ENCODE measurements around the gene DSCAM. TPM values are rescaled to one million over a fixed set of nuclear protein-coding genes. Genes with fewer than 3 reads are reported as not detected.

The DSCAM gene
- total RNA-seq, 1 experiment from 2014 or later, result 0.33 TPM

DNA sequence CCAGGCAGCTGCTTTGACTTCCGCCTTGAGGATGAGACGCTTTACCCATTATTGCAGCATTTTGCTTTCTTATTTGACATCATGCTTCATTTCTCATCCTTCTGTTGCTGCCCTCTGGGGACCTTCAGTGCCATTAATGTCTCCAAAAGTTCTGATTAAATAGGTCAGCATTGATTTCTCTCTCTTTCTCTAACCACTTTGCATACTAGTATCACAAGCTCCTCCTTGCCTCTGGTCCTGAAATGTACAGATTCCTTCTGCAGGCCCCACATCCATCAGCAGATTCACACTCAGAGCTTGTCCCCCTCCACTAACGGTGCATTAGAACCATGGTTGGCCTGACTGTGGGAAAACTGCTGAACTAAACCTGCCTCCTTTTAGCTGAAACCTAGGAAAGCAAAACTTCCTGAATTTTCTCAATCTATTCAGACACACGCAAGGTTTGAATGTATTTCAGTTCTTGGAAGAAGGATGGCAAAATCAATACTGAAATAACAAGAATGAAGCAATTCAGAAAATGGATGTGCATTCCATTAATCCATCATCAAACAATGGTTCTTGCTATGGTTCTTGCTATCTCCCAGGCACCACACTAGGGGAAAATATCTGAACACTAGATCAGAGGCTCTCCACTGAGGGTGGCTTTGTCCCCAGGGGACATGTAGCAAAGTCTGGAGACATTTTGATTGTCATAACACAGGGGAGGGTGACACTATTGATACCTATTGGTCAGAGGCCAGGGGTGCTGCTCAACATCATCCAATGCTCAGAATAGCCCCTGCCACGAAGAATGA is 825.2 kb downstream of the DSCAM start:
- H3K4me1 Mint-ChIP-seq (ENCODE audit: insufficient read depth, unreplicated experiment), result no peaks in the 10 kb centered on the region
- ChIA-PET CTCF (no interaction called here), POLR2A (no interaction called here)
- no TSS peak for BruUV-seq (replicated peaks)
- H3K9me3 Mint-ChIP-seq (ENCODE audit: unreplicated experiment), result peaks cover 21% of the 10 kb centered on the region
- no peak overlapping the region for H3K27ac Mint-ChIP-seq (ENCODE audit: low read depth, unreplicated experiment)
- no peaks in the 10 kb centered on the region for H3K36me3 Mint-ChIP-seq (ENCODE audit: insufficient read depth, unreplicated experiment)
- no peak overlapping the region for H3K4me3 Mint-ChIP-seq (ENCODE audit: unreplicated experiment)
- DNase-seq (ENCODE audit: unreplicated experiment), result no peak
- intact Hi-C loops (cut with micrococcal nuclease), result no loop called here
- no peaks in the 10 kb centered on the region for H3K27me3 Mint-ChIP-seq (ENCODE audit: insufficient read depth, unreplicated experiment)
- TF ChIP-seq, protein P1, sequence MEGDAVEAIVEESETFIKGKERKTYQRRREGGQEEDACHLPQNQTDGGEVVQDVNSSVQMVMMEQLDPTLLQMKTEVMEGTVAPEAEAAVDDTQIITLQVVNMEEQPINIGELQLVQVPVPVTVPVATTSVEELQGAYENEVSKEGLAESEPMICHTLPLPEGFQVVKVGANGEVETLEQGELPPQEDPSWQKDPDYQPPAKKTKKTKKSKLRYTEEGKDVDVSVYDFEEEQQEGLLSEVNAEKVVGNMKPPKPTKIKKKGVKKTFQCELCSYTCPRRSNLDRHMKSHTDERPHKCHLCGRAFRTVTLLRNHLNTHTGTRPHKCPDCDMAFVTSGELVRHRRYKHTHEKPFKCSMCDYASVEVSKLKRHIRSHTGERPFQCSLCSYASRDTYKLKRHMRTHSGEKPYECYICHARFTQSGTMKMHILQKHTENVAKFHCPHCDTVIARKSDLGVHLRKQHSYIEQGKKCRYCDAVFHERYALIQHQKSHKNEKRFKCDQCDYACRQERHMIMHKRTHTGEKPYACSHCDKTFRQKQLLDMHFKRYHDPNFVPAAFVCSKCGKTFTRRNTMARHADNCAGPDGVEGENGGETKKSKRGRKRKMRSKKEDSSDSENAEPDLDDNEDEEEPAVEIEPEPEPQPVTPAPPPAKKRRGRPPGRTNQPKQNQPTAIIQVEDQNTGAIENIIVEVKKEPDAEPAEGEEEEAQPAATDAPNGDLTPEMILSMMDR (IDR thresholded peaks at IDR 0.05; ENCODE audit: unreplicated experiment), result no peak

DNA sequence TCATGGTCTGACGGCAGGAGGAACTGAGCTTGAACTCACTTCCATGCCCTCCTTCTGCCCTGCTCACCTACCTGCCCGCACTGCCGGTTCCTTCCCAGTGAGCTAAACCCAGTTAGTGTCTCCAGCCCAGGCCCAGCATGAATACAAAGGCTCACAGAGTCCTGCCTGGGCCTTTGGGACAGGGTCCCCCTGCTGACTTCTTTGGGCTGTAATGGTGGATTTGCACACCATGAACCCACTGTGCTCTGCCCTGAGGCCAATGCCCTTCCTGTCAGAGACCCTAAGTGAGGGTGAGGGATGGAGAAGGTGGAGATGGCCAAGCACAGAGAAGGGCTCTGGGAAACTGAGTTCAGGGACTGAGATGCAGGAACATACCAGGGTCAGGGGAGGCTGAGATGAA is 826.3 kb downstream of the DSCAM start:
- no peaks in the 10 kb centered on the region for H3K27me3 Mint-ChIP-seq (ENCODE audit: insufficient read depth, unreplicated experiment)
- intact Hi-C loops (cut with micrococcal nuclease), result no loop called here
- no peaks in the 10 kb centered on the region for H3K4me1 Mint-ChIP-seq (ENCODE audit: insufficient read depth, unreplicated experiment)
- H3K27ac Mint-ChIP-seq (ENCODE audit: low read depth, unreplicated experiment), result no peak overlapping the region
- no peak overlapping the region for H3K4me3 Mint-ChIP-seq (ENCODE audit: unreplicated experiment)
- TF ChIP-seq, protein P1 (IDR thresholded peaks at IDR 0.05; ENCODE audit: unreplicated experiment), result no peak
- no TSS peak for BruUV-seq (replicated peaks)
- DNase-seq (ENCODE audit: unreplicated experiment), result no peak
- H3K9me3 Mint-ChIP-seq (ENCODE audit: unreplicated experiment), result peaks cover 21% of the 10 kb centered on the region
- no peaks in the 10 kb centered on the region for H3K36me3 Mint-ChIP-seq (ENCODE audit: insufficient read depth, unreplicated experiment)
- POLR2A ChIA-PET, result no interaction called here
- CTCF ChIA-PET, result interaction anchor here (1.1 kb wide), 1 partner anchor 232 kb away, joined by 4 read pairs; no protein-coding TSS in a partner anchor

DNA sequence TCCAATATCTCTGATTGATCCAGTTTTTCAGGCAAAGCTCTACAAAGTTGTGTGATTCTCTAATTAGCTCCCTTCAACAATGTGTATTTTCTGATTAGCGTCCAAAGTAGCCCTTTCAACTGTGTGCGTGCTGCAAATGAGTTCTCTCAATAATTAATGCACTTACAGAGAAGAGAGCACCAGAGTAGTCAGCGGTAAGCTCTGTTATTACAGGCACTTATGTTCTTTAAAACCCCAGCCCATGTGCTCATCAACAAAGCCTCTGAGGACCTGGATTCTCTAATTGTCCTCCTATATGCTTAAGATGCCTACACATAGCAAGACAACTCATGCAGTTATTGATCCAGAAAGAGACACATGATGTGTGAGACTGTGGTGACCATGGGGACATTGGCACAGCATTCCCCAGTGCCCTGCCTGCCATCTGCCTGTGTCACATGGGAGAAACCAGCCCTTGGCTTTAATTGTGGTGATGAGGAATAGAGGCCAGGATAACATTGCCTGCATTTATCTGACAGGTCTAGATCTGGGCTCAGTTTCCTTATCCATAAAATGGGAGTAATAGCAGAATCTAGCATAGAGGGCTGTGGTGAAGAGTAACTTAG is 828.0 kb downstream of the DSCAM start:
- H3K4me3 Mint-ChIP-seq (ENCODE audit: unreplicated experiment), result no peak overlapping the region
- intact Hi-C loops (cut with micrococcal nuclease), result no loop called here
- DNase-seq (ENCODE audit: unreplicated experiment), result no peak
- H3K27ac Mint-ChIP-seq (ENCODE audit: low read depth, unreplicated experiment), result no peak overlapping the region
- no peaks in the 10 kb centered on the region for H3K27me3 Mint-ChIP-seq (ENCODE audit: insufficient read depth, unreplicated experiment)
- peaks cover 31% of the 10 kb centered on the region for H3K9me3 Mint-ChIP-seq (ENCODE audit: unreplicated experiment)
- H3K4me1 Mint-ChIP-seq (ENCODE audit: insufficient read depth, unreplicated experiment), result no peaks in the 10 kb centered on the region
- H3K36me3 Mint-ChIP-seq (ENCODE audit: insufficient read depth, unreplicated experiment), result no peaks in the 10 kb centered on the region
- TF ChIP-seq, protein P1 (IDR thresholded peaks at IDR 0.05; ENCODE audit: unreplicated experiment), result no peak
- POLR2A ChIA-PET, result no interaction called here
- CTCF ChIA-PET, result interaction anchor here (0.9 kb wide), 1 partner anchor 9 kb away, joined by 3 read pairs; no protein-coding TSS in a partner anchor
- BruUV-seq (replicated peaks), result no TSS peak

DNA sequence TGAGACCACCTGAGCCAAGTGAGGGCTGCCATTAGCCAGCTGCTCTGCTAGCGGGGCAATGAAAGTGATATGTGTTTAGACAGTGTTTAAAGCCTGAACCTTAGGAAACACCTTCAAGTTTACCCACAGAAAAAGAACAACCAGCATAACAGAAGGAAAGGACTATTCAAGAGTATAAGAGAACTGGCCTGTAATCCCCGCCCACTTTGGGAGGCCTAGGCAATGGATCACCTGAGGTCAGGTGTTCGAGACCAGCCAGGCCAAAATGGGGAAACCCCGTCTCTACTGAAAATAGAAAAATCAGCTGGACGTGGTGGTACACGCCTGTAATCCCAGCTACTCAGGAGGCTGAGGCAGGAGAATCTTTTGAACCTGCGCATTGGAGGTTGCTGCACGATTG is 830.3 kb downstream of the DSCAM start:
- Mint-ChIP-seq H3K27ac (ENCODE audit: low read depth, unreplicated experiment) (no peak overlapping the region), H3K36me3 (ENCODE audit: insufficient read depth, unreplicated experiment) (no peaks in the 10 kb centered on the region), H3K9me3 (ENCODE audit: unreplicated experiment) (peaks cover 28% of the 10 kb centered on the region), H3K4me3 (ENCODE audit: unreplicated experiment) (no peak overlapping the region), H3K4me1 (ENCODE audit: insufficient read depth, unreplicated experiment) (no peaks in the 10 kb centered on the region), H3K27me3 (ENCODE audit: insufficient read depth, unreplicated experiment) (no peaks in the 10 kb centered on the region)
- BruUV-seq (replicated peaks), result no TSS peak
- ChIA-PET POLR2A (no interaction called here), CTCF (no interaction called here)
- intact Hi-C loops (cut with micrococcal nuclease), result no loop called here
- TF ChIP-seq, protein P1 (IDR thresholded peaks at IDR 0.05; ENCODE audit: unreplicated experiment), result no peak
- no peak for DNase-seq (ENCODE audit: unreplicated experiment)

All from MCF 10A (cell line).